Femur (tissue), 1 donor: ENCODE results near the gene HOXA10.

Source experiments
- DNase-seq: peaks from one replicate; pipeline ENCODE4 v3.0.0-alpha.2; 2017

The HOXA10 gene

GRCh38 chr7:27173956-27174873, at the start of gene HOXA10:
Gene HOXA10 (minus strand): TSS chr7:27174320. CDS start chr7:27174306, 14 bp downstream.
- peak; percentile 89 for DNase-seq

- DNase-seq: peak; percentile 2
Measured at GRCh38 chr7:27221201-27221797, 47.2 kb upstream of the HOXA10 start.

- DNase-seq: peak; percentile 13
Measured at GRCh38 chr7:27220440-27220955, 46.4 kb upstream of the HOXA10 start.

- DNase-seq: peak; percentile 12
Measured at GRCh38 chr7:27219821-27220220, 45.7 kb upstream of the HOXA10 start.

GRCh38 chr7:27217951-27218350, 43.8 kb upstream of the HOXA10 start:
- DNase-seq: no peak

- DNase-seq: no peak
Measured at GRCh38 chr7:27215356-27215755, 41.2 kb upstream of the HOXA10 start.

GRCh38 chr7:27214239-27214950, 40.3 kb upstream of the HOXA10 start:
- DNase-seq: no peak

- DNase-seq: no peak
Measured at GRCh38 chr7:27213433-27214238, 39.5 kb upstream of the HOXA10 start.

- DNase-seq: no peak
Measured at GRCh38 chr7:27212497-27213432, 38.6 kb upstream of the HOXA10 start.

GRCh38 chr7:27211764-27212204, 37.7 kb upstream of the HOXA10 start:
- DNase-seq: no peak

GRCh38 chr7:27211084-27211446, 36.9 kb upstream of the HOXA10 start:
- DNase-seq: no peak

- no peak for DNase-seq
Measured at GRCh38 chr7:27210441-27211083, 36.4 kb upstream of the HOXA10 start.

GRCh38 chr7:27209933-27210440, 35.9 kb upstream of the HOXA10 start:
- no peak for DNase-seq

- no peak for DNase-seq
Measured at GRCh38 chr7:27208998-27209397, 34.9 kb upstream of the HOXA10 start.

- DNase-seq: no peak
Measured at GRCh38 chr7:27207348-27207985, 33.3 kb upstream of the HOXA10 start.

GRCh38 chr7:27205325-27206280, 31.5 kb upstream of the HOXA10 start:
- DNase-seq: no peak

GRCh38 chr7:27204851-27205322, 30.8 kb upstream of the HOXA10 start:
- DNase-seq: peak; percentile 53

- DNase-seq: peak; percentile 8
Measured at GRCh38 chr7:27203964-27204594, 30.0 kb upstream of the HOXA10 start.
